NCI-H1417 (cell line): ENCODE measurements around the gene DRC7.

Source experiments
- DNase-seq, 3 experiments: peaks; one replicate each; lab custom pipeline; 2025; lab: John Stamatoyannopoulos, UW

DRC7 gene, protein sequence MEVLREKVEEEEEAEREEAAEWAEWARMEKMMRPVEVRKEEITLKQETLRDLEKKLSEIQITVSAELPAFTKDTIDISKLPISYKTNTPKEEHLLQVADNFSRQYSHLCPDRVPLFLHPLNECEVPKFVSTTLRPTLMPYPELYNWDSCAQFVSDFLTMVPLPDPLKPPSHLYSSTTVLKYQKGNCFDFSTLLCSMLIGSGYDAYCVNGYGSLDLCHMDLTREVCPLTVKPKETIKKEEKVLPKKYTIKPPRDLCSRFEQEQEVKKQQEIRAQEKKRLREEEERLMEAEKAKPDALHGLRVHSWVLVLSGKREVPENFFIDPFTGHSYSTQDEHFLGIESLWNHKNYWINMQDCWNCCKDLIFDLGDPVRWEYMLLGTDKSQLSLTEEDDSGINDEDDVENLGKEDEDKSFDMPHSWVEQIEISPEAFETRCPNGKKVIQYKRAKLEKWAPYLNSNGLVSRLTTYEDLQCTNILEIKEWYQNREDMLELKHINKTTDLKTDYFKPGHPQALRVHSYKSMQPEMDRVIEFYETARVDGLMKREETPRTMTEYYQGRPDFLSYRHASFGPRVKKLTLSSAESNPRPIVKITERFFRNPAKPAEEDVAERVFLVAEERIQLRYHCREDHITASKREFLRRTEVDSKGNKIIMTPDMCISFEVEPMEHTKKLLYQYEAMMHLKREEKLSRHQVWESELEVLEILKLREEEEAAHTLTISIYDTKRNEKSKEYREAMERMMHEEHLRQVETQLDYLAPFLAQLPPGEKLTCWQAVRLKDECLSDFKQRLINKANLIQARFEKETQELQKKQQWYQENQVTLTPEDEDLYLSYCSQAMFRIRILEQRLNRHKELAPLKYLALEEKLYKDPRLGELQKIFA

GRCh38 chr16:57694725-57695679 lies at the start of gene DRC7:
DRC7 (plus strand) TSS chr16:57694806; CDS start chr16:57697950, 3,144 bp downstream.
- DNase-seq: peak in 2 of 3 experiments; percentile 64 to 86

GRCh38 chr16:57645169-57645568 lies 49.4 kb upstream of the DRC7 start:
- no peak for DNase-seq

- DNase-seq: no peak
Observed at GRCh38 chr16:57645691-57646387, 48.8 kb upstream of the DRC7 start.

DNA sequence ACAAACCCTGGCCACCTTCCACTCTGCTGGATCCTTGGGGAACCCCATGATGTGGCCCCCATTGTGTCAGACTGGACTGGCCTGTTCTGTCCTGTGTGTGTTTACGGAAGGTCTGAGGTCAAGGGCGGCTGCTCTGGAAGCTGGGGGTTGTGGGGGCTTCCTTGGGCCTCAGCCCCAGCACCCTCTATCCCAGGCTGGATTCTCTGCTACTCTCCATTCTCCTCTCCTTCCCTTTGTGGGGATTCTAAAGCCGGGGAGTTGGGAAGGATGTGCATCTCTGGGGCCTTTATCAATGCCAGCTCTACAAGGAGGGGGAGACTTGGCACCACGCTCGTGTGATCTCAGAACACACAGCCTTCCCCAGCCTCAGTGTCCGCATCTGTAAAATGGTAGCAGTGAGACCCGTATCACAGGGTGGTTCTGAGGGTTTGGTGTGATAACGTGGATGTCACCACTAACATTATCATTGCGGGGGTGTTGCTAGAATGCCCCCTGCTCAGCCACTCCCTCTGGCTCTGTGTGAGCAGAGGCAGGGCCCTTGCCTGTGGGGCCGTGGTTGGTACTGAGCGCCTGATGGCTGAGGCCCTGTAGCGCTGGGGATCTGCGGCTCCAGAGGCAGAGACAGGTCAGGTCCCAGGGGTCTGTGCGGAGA lies 48.1 kb upstream of the DRC7 start:
- no peak for DNase-seq

DNA sequence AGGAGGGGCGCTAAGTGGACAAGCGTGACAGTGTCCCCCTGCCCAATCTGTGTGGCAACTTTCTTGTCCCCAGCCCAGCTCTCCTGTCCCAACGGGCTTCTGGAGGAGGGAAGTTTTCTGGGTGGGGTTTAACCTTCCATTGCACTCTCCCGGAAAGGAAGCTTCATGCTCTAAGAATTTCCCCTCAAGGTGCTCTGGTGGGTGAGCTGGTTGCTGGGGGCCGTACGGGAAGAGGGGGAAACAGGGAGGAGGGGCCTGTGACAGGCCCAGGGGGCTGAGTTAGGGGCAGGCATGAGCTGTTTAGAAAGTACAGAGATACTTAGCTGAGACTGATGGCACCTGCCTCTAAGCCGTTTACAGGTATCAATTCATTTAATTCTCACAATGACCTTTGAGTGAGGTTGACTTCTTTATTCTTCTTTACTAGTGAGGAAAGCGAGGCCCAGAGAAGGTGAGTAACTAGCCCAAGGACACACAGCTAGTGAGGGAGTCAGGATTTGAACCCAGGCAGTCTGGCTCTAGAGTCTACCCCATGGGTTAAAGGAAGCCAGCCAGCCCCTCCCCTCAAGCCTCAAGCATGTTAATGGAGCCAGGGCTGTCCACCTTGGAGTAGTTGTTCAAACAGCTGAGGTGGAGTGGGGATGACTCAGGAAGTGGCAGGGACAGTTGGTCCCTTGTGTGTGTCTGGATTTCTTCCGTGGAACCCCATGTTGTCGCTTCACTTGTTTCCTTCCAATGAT lies 47.3 kb upstream of the DRC7 start:
- DNase-seq: no peak

DNA sequence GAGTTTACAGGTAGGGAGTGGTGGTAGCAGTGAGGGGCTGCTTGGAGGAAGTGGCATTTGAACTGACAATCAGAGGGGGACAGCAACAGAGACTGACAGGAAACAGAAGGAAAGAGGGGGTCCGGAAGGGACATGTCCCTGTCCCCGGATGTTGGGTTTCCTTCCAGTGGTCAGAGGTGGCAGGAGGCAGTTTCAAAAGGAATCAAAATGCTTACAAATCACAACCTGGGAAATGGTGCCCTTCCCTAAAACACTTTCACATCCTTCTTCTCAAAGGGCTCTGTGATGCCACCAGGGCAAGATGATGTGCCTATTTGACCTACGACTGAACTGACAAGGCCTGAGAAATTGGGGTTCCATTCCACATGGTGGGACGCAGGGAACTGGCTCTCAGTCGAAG lies 46.5 kb upstream of the DRC7 start:
- DNase-seq: no peak

GRCh38 chr16:57648581-57649442 lies 45.8 kb upstream of the DRC7 start:
- DNase-seq: peak; percentile 56 to 80 (median 60)

- DNase-seq: no peak
Observed at GRCh38 chr16:57649443-57649751, 45.2 kb upstream of the DRC7 start.

DNA sequence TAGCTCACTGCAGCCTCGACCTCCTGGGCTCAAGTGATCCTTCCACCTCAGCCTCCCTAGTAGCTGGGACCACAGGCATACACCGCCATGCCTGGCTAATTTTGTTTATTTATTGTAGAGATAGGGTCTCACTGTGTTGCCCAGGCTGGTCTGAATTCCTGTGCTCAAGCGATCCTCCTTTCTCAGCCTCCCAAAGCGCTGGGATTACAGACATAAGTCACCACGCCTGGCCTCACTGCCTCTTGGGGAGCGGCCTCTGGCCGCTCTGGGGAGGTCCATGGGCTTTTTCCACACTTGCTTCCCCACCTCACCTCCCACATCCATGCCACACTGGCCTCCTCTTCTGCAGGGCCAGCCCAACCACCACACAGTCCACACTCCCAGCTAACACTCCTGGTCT lies 44.8 kb upstream of the DRC7 start:
- DNase-seq: no peak

GRCh38 chr16:57651344-57652333 lies 43.0 kb upstream of the DRC7 start:
- DNase-seq: no peak

DNA sequence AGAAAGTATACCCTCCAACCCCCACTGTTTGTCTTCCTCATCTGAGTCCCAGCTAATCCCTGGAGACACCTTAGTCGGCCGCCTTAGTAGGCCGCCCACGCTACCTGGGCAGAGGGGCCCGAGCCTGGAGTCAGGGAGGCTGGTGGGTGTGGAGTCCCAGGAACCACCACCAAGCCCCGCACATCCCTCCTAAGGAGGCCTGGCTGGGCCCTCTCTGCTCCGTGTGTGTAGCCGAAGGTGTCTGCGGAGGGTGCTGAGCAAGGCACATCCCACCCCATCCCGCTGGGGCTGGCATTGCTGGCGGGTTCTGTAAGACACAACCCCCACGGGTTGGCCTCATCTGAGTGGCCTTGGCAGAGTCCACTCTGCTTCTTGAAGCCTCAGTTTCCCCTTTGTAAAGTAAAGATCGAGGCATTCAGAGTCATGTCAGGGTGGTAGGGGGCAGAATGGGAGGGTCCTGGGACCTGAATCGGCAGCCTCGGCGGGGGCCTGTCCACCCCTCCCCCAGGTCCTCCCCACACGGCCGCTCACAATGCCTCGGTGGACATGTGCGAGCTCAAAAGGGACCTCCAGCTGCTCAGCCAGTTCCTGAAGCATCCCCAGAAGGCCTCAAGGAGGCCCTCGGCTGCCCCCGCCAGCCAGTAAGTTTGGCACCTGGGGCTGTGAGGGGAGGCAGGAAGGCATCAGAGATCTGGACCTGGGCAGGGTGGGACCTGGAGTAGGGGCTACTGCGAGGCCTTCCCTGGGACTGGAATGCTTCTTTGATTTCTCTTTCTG lies 41.7 kb upstream of the DRC7 start:
- DNase-seq: no peak

DNA sequence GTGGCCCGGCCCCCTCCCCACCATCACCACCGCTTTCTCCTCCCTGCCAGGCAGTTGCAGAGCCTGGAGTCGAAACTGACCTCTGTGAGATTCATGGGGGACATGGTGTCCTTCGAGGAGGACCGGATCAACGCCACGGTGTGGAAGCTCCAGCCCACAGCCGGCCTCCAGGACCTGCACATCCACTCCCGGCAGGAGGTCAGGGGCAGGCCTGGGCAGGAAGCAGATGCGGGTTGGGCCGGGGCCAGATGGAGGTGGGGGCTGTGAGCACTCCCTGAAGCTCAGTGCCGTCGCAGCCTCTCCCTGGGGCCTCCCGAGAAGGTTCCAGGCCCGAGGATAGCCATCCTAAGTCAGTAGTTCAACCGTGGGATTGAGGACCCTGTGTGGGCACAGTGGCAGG lies 40.7 kb upstream of the DRC7 start:
- DNase-seq: peak in 2 of 3 experiments; percentile 66 to 74

DNA sequence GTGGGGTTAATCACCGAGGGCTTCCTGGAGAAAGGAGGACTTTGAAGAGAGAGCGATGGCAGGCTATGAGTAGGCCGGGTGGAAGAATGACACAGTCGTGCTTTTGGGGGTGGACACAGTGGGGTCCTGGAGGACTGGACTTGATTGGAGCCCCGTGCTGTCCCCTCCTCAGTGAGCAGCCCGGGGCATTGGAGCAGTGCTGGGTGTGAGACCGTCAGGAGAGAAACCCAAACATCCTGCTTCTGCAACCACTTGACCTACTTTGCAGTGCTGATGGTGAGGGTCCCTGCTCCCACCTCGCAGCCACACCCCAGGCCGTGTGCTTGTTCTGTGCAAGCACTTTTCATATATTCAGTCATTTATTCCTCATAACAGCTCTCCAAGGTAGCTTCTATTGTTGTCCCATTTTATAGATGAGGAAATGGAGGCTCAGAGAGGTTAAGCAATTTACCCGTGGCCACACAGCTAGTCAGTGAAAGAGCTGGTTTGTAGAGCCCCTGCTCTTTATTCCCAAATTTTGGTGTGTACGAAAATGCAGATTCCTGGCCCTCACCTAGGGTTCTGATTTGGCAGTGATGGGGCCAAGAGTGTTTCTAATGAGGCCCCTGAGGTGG lies 38.2 kb upstream of the DRC7 start:
- no peak for DNase-seq

GRCh38 chr16:57657228-57657627 lies 37.4 kb upstream of the DRC7 start:
- no peak for DNase-seq

- DNase-seq: no peak
Observed at GRCh38 chr16:57658130-57658877, 36.3 kb upstream of the DRC7 start.
